GM21381 (cell line): ENCODE measurements around the gene CCDC149.

Experiments used
- ATAC-seq: cut with Tn5 transposase; IDR thresholded peaks from one replicate; pipeline ENCODE4 v1.9.1; 2021; ENCODE audit warnings: mild to moderate bottlenecking, moderate library complexity; ENCODE audit not compliant: unreplicated experiment

The CCDC149 gene

GRCh38 chr4:24881508-24882196 is 31.2 kb downstream of the CCDC149 start:
- ATAC-seq = no peak

- ATAC-seq = no peak
Measured at GRCh38 chr4:24880186-24880585, 32.7 kb downstream of the CCDC149 start.

GRCh38 chr4:24878636-24879016 is 34.2 kb downstream of the CCDC149 start:
- no peak for ATAC-seq

GRCh38 chr4:24877868-24878635 is 34.8 kb downstream of the CCDC149 start:
- ATAC-seq = no peak

- no peak for ATAC-seq
Measured at GRCh38 chr4:24876431-24876830, 36.4 kb downstream of the CCDC149 start.

GRCh38 chr4:24872720-24873119 is 40.1 kb downstream of the CCDC149 start:
- ATAC-seq = no peak

- ATAC-seq = no peak
Measured at GRCh38 chr4:24871210-24871609, 41.6 kb downstream of the CCDC149 start.

GRCh38 chr4:24867766-24868296 is 45.0 kb downstream of the CCDC149 start:
- ATAC-seq = no peak

- ATAC-seq = no peak
Measured at GRCh38 chr4:24867251-24867650, 45.6 kb downstream of the CCDC149 start.

GRCh38 chr4:24865401-24865800 is 47.4 kb downstream of the CCDC149 start:
- no peak for ATAC-seq

- ATAC-seq = no peak
Measured at GRCh38 chr4:24863799-24864198, 49.0 kb downstream of the CCDC149 start.

GRCh38 chr4:24862073-24862751 is 50.6 kb downstream of the CCDC149 start:
- ATAC-seq = no peak

- ATAC-seq = no peak
Measured at GRCh38 chr4:24858550-24858949, 54.3 kb downstream of the CCDC149 start.

- ATAC-seq = no peak
Measured at GRCh38 chr4:24858026-24858425, 54.8 kb downstream of the CCDC149 start.

- peak; percentile 87 for ATAC-seq
Measured at GRCh38 chr4:24856586-24856985, 56.3 kb downstream of the CCDC149 start.

GRCh38 chr4:24855741-24856140 is 57.1 kb downstream of the CCDC149 start:
- no peak for ATAC-seq

- no peak for ATAC-seq
Measured at GRCh38 chr4:24853142-24853541, 59.7 kb downstream of the CCDC149 start.

GRCh38 chr4:24850674-24851073 is 62.2 kb downstream of the CCDC149 start:
- no peak for ATAC-seq

GRCh38 chr4:24849756-24850155 is 63.1 kb downstream of the CCDC149 start:
- no peak for ATAC-seq

GRCh38 chr4:24849351-24849750 is 63.5 kb downstream of the CCDC149 start:
- ATAC-seq = no peak

- no peak for ATAC-seq
Measured at GRCh38 chr4:24846716-24847115, 66.1 kb downstream of the CCDC149 start.

- ATAC-seq = no peak
Measured at GRCh38 chr4:24845902-24846301, 66.9 kb downstream of the CCDC149 start.
